Thyroid gland (tissue), 4 donors: ENCODE measurements around the gene FANCC.

Source experiments
- CTCF ChIP-seq, 6 experiments: fragments of 200-600 bp in 3 of 6; fragments of 450-650 bp in 3 of 6; sonication (generic) in 3 of 6; IDR thresholded peaks; one replicate each; pipeline ENCODE4 v1.5.1; 2016 to 2019; ENCODE audit warnings: antibody characterized with exemption in 6 of 6, mild to moderate bottlenecking in 2 of 6, inconsistent platforms in 1 of 6, moderate library complexity in 1 of 6
- POLR2A ChIP-seq, 2 donors: fragments of 450-650 bp; IDR thresholded peaks; one replicate each; pipeline ENCODE4 v1.6.1; 2017; ENCODE audit warnings: antibody characterized with exemption in 2 of 2, mild to moderate bottlenecking in 2 of 2, moderate library complexity in 1 of 2

GRCh38 chr9:95242613-95243012 lies 74.9 kb downstream of the FANCC start:
- no peak for TF ChIP-seq CTCF (IDR thresholded peaks at IDR 0.05)
- no peak for TF ChIP-seq POLR2A (IDR thresholded peaks at IDR 0.05)
